ENCODE measurements around the gene NLRP10.

- TF ChIP-seq CTCF (IDR thresholded peaks at IDR 0.05) = no peak
- TF ChIP-seq POLR2A (IDR thresholded peaks at IDR 0.05) = no peak
Observed at GRCh38 chr11:8002676-8003075, 37.4 kb upstream of the NLRP10 start.
